ENCODE data around the gene DENND2D.

The DENND2D gene, protein sequence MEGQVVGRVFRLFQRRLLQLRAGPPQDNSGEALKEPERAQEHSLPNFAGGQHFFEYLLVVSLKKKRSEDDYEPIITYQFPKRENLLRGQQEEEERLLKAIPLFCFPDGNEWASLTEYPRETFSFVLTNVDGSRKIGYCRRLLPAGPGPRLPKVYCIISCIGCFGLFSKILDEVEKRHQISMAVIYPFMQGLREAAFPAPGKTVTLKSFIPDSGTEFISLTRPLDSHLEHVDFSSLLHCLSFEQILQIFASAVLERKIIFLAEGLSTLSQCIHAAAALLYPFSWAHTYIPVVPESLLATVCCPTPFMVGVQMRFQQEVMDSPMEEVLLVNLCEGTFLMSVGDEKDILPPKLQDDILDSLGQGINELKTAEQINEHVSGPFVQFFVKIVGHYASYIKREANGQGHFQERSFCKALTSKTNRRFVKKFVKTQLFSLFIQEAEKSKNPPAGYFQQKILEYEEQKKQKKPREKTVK

DNA sequence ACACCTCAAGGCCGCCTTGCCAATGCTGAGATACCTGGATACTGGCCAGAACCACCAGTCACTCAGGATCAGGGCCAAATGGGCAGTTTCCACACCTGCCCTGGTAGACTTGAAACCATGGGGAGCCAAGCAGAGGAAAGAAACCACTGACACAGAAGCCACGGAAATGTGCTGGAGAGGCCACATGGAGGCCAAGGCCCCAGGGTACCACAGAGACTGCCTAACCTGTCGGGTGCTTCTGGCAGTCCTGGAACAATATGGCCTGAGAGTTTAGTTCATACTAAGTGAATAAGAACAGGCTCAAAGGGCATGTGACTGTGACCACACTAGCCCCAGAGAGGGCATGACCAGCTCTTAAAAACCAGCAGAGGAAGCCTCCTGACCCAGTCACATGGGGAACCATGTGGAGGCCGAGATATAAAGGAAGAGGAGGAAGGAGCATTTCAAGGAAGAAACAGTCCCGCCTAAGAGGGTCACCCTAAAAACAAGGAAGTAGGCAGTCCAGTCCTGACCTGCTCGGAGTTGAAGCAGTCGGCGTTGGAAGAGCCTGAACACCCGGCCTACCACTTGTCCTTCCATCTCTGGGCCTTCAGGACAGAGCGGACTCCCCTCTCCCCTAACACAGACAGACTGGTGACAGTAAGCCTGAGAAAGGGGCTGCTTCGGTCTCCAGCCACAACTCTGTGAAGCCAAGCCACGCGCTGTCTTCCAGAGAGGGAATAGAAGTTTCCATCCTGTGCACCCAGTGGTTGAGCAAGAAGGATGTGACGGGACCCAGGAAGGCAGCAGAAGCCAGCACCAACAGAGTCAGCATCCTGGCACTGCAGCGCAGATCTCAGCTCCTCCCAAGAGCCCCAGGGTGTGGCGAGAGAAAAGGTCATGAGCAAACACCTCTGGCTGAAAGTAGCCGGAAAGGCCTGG lies at the start of gene DENND2D:
DENND2D (minus strand) TSS at position 766 of the 921 bp plus-strand sequence; CDS start at position 579, 187 bp downstream.
- no peak for DNase-seq (ENCODE audit: low read depth)

DNA sequence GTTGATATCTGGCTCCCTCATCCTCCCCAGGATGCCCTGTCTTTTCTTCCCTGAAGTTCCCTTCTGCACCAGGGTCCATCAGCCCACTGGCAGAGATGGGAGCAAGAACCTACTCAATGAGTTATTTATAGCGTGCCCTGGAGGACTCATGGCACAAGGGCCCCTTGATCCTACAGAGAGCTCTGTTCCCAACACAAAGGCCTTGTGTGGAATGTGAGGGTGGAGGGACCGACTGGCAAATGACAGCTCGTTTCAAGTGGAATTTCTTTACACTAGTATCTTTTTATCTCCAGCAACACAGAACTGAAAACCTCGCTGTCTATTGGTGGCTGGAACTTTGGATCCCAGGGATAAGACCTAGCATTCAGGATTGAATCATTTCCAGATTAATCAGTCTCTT lies 49.5 kb upstream of the DENND2D start:
- DNase-seq (ENCODE audit: low read depth), result no peak

DNA sequence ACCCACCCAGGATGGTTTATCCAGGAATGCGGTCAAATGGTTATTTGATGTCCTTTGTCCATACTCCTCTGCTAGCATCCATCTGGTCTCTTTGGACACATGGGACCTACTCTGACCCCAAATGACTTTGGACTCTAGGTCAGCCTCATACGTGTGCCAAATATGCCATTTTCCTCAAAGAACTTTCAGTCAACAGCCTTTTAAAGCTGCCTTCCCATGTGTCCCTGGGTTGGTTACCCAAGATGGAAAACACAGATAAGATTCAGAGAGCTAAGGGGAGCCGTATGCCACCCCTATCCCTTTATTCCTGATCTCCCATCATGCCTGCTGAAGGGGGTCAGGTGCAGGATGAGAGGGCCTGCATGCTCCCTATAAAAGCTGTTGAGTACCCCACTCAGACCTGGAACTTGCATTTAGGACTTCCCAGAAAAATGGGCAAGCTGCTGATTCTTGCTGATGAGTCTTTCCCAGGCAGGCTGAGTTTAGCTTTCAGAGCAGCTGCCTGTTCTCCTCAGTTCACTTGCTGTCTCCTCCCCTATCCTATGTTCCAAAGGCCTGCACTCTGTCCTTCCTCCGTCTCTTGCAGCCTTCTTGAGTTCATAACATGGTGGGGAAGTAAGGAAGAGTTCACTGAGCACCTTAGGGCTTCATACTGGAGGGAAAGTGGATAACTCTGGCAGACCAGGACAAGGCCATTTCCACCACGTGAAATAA lies 46.8 kb upstream of the DENND2D start:
- no peak for DNase-seq (ENCODE audit: low read depth)

DNA sequence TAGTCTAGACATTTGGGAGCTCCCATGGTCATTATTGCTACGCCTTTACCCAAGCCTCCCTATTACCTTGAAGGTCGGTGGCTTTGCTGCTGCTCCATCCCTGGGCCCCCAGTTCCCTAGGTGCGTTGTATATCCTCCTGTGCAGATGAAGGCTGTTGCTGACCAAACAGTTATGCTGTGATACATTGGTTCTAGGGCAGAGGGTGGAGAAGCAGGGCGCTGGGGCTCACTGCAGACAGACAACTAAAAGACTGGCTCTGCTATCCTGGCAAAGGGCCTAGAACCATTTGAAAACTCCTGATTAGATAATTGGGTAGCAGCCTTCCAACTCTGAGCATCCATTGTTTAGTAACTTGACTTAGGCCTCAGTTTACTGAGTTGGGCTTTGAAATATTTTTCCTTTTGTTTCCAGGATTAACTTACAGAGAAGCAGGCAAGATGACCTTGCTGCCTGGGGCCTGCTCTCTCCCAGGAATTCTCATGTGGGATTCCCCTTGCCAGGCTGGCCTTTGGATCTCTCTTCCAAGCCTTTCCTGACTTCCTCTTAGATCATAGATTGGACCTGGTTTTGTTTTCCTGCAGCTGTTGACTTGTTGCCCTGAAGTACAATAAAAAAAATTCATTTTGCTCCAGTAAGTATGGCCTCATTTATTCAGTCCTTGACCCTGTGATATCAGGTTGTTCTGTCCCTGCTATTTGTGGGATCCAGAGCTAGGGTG lies 42.5 kb upstream of the DENND2D start:
- no peak for DNase-seq (ENCODE audit: low read depth)

DNA sequence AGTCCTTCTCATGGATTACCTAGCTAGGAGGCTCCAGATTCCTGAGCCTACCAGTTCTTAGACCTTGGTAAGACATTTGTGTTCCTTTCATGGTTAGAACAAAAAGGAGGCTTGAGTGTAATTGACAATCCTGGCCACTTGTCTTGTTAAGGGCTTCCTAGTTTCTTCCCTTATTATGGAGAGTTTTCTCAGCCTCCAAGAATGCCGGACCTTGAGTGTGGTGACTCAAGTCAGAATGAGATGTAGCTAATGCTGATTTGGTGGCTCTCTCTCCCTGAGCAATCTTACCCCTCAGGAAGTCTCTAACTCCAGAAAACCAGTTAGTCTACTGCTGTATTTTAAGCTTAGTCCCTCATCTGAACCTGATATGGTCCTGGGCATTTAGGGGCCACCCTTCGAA lies 41.4 kb upstream of the DENND2D start:
- no peak for DNase-seq (ENCODE audit: low read depth)

DNA sequence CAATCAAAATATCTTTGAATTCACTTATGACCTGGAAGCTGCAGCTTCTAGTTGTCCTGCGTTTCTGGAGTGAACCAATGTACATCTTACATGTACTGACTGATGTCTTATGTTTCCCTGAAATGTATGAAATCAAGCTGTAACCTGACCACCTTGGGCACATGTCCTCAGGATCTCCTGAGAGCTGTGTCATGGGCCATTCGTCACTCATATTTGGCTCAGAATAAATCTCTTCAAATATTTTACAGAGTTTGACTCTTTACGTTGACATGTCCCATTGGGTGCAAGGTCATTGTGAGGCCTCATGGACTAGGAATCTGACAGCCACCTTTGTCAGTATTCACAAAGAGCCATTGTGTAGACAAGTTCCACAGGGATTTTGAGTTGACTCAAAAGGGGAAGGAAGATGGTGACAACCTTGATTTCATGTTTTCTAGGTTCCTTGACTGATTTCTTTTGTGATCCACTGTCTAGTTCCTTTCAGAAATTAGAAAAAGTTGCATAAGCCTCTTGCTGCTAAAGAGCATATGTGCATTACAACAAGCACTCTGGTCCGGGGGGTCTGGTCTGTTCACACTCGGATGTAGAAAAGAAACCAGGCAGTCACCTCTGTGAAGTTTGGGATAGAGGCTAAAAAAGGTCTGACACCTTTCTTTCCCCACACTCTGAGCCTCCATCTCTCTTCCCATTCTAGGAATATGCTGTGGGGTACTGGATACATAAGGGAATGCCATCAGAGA lies 37.8 kb upstream of the DENND2D start:
- DNase-seq (ENCODE audit: low read depth), result no peak

DNA sequence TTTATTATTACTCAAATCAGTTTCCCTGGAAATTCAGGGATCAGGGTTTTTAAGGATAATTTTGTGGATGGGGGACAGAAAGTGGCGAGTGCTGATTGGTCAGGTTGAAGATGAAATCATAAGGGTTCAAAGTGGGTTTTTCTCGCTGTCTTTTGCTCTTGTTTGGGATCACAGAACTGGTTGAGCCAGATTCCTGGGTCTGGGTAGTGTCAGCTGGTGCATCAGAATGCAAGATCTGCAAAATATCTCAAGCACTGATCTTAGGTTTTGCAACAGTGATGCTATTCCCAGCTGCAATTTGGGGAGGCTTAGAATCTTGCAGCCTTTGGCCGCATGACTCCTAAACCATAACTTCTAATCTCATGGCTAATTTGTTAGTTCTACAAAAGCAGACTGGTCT lies 36.4 kb upstream of the DENND2D start:
- no peak for DNase-seq (ENCODE audit: low read depth)

DNA sequence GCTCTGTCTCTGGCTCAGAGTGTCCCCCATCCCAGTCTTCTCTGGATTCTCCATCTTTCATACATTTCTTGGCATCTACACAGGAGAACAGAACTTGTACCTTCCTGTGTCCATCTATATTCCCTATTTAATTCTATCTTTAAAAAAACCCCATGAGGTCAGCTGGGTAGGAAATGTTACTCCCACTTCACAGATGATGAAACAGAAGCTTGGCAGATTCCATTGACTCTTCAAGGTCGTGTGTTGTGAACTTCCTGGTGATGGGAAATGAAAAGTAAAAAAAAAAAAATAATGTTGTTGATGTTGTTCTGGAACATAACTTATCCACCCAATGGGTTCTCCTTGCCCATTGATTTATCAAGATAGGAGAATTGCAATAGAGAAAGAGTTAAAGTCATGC lies 35.9 kb upstream of the DENND2D start:
- DNase-seq (ENCODE audit: low read depth), result no peak

DNA sequence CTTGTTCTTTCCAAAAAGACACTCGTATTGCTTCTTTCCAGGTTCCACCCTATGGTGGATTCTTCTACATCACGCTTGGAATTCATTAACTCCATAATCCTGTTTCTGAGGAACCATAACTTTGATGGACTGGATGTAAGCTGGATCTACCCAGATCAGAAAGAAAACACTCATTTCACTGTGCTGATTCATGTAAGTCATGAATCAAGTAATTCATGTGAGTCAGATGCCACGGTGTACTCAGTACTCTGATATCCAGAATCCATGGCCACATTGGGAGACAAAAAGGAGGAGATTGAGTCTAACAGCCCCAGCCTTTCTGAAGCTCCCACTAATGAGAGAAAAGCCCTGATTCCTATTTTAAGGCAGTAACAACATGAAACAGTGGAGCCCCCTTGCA lies 34.4 kb upstream of the DENND2D start:
- DNase-seq (ENCODE audit: low read depth), result no peak

DNA sequence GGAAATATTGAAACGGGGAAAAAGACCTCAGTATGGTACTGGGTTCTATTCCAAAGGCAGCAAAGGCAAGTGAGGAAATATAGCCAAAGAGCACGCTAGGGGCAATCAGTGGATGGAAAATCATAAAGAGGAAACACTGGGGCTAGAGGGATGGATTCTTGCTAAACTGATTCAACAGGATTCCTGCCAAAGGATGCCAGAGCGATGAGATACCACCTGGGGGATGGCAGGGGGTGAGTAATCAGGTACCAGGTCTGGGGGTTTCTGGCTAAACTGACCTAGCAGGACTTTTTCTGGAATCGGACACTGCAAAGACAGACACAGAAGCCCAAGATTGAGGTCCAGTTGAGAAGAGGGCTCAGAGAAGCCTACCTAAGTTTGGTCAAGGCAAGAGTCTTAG lies 33.8 kb upstream of the DENND2D start:
- no peak for DNase-seq (ENCODE audit: low read depth)

DNA sequence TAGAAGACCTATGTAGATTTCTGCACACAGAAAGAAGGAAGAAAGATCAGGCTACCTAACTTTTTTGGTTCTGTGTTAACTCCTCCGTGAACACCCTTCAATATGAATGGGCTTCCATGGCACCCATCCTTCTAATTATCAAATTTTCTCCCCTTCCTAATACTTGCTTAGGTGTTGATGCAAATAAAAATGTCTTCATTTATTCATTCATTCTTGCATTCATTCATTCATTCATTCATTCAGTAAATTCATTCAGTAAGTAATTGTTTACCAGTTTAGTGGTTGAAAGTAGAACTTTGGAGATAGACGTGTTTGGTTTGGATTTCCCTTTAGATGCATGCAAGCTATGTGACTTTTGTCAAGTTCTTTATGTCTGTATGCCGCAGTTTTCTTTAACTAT lies 31.7 kb upstream of the DENND2D start:
- no peak for DNase-seq (ENCODE audit: low read depth)

DNA sequence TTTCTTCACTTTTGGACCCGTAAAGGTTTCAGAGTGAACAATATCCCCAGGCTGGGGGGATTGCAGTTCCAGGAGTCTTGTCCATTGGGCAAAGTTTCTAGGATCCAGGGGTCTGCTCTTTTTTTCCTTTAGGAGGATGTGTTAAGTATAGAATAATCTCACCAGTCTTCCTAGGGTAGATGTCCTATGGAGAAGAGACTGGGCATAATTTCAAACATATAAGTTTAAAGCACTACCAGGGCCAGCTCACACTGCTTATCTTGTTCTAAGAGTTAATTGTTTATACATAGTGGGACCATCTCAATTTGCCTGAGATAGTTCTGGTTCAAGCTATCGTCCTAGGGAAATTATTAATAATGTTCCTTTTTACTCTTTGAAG lies 28.3 kb upstream of the DENND2D start:
- no peak for DNase-seq (ENCODE audit: low read depth)

DNA sequence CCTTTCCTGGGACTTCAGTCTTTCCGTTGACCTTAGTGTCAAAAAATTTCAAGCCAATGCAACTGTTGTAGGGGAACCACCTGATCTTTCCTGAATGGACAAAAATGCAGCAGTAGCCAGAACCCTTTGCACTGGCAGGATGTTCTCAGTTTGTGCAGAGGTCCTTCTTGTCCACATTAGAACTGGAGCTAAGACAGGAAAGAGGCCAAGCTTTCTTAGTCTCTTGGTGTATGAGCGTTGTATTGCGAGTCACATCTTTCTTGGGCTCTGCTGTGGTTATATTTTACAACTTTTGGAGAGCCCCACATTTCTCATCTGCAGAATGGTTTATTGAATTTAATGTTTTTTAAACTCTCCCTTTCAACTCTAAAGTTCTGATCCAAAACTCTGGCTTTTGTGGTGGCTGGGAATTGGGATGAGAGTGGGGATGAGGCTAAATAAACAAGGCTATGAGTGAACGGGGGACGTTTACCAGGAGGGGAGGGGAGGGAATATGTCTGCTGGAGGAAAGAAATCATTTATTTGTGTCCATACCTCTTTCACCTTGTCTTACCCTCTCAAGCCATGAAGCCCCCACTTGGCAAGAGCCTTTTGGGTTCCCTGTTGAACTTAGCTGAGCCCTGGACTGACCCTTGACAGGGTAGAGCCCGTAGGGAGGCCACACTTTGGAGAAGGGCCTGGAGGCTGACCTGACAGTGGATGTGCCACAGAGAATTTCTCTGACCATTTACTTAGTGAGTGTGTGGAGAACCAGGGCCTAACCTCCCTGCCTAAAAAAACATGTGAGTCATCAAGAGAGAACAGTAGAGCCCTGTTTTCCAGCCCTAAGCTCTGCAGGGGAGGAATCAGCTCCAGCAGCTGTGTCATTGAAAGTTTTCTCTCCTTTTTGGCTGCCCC lies 27.7 kb upstream of the DENND2D start:
- peak; percentile 68 for DNase-seq (ENCODE audit: low read depth)

DNA sequence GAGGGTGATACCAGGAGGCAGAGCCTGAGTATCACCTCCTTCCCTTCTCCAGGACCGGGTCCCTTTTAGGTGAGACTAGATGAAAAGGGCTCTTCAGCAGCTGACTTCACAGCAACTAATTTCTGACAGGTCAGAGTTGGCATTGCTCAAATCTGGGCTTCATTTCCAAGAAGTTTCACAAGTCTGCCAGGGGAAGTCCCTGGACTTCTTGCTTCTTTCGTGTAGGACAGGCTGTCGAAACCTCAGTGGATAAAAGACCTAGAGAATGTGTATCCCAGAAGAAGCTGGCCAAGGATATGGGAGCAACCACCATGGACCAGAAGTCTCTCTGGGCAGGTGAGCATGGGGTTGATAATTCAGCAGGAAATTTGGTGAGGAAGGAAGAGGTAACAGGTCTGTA lies 27.0 kb upstream of the DENND2D start, which contains the start of gene CHI3L2:
CHI3L2 (plus strand) TSS at position 280 of the 400 bp plus-strand sequence; CDS start at position 297, 17 bp downstream.
- DNase-seq (ENCODE audit: low read depth), result no peak

DNA sequence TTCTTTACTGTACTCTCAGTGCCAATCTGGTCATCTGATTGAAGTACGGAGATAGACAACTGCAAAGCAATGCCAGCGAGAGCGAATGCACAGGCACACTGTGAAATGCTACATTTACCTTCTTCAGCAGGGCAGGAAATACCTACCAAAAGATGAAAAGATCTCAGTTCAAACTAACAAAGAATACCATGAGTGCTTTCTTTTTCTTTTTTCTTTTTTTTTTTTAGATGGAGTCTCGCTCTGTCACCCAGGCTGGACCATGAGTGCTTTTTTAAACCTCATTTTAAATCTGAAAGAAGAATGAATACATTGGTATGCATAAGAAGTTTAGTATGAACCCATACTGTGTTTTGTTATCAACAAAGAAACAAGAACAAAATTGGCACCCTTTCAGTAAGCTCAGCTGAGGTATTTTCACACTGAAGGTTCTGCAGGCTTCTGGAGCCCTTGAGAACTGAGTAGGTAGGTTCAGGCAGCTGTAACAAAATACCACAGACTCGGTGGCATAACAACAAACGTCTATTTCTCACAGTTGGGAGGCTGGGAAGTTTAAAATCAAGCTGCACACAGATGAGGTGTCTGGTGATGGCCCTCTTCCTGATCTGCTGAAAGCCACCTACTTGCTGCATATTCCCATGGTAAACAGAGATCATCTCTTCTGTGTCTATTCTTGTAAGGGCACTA lies 25.4 kb upstream of the DENND2D start:
- no peak for DNase-seq (ENCODE audit: low read depth)

DNA sequence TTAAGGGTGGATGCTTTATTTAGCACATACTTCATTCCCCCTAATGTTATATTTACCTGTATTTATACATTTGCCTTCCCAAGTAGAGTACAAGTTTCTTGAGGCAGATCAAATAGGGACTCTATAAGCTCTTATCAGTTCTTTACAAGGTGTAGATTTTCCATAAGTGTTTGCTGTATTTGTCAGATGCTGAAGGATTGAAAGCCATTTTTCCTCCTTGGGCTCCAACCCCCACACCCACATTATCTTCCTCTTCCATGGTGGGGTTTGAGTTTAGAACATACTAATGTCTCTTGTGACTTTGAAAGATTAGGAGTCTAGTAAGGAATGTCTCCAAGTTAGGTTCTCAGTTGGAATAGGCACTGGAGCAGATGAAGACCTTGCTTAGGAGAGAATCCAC lies 24.6 kb upstream of the DENND2D start:
- DNase-seq (ENCODE audit: low read depth), result no peak

DNA sequence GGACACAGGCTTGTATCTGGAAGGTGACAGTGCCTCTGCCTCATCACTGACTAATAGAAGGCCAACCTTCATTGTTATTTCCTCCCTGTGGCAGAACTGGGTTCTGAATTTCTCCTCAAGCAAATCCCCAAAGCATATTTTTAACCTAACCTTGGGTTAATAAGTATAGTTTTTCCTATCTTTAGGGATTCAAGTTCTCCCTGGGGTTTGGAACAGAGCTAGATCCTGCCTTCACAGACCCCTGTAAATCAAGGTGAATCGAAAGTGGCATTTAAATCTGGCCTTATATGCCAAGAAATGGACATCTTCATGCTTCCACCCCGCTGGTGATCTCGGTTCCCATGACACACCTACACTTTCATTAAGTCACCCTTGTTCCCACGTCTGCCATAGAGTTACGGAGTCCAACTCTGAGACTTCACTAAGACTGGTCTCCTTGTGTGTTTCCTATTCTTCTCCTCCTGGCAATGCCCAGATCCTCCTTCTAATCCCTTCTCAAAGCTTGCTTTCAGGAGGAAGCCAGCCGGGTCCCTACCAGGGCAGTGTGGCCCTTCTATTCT lies 22.8 kb upstream of the DENND2D start:
- DNase-seq (ENCODE audit: low read depth), result no peak

DNA sequence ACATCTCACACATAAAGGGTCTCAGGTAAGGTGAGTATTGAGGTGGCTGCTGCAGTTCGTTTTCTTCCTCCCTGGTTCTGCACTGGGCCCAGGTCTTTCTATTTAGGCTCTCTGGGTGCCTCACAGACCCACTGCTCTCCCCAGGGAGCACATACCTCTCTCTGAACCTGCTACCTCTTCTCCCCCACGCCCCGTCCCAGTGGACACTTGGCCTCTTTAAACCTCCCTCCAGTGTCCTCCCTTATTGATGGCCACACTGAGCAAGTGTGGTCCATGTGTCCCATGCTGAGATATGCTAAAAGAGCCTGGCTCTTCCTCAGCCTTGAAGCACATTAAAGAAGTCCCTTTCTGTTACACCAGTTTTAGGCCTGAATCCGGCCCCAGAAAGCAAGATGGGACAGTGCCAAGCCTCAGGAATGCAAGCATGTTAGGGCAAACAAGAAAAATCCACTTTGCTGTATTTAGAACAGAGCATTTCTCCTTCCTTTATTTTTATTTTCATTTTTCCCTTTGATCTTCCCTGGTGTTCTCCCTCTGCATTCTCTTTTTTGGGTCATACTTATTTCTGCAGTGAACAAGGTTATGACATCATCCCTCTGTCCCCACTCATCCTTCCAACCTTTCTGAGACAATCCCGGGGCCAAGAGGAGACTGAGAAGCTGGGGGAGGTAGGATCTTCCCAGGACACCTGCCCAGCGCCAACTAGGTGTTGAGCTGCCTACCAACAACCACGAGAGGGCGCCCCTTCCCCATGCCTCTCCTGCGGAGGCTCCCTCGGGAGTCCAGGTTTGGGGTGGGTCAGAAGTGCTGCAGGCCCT lies 22.1 kb upstream of the DENND2D start:
- no peak for DNase-seq (ENCODE audit: low read depth)

Measured in non-pigmented ciliary epithelial cell (primary cell).